HEK293 (cell line): ENCODE results near the gene WLS.

Source experiments
- CTCF ChIA-PET: fragments of 350-600 bp; formaldehyde crosslinking; extraction: SDS; loops from one replicate; lab custom pipeline; 2021; ENCODE audit warnings: antibody characterized with exemption; lab: Yijun Ruan, JAX
- POLR2A ChIA-PET: fragments of 300-600 bp; formaldehyde crosslinking; extraction: SDS; loops from one replicate; lab custom pipeline; 2020; ENCODE audit warnings: antibody characterized with exemption, inconsistent platforms; lab: Yijun Ruan, JAX
- H3K27ac ChIP-seq: fragments of 200-500 bp; sonication (Bioruptor generic); 2 replicates; pipeline ENCODE4 v1.5.1; 2014; ENCODE audit warnings: low read depth, low read length, control low read depth, inconsistent platforms; ENCODE audit errors: extremely low read depth
- H3K36me3 ChIP-seq, 2 experiments: fragments of 200-500 bp in 1 of 2; sonication (Bioruptor generic) in 1 of 2; 1 replicate in 1 of 2; 2 replicates in 1 of 2; pipeline ENCODE4 v1.5.1; 2014 to 2017; ENCODE audit warnings: inconsistent platforms in 2 of 2, low read length in 2 of 2; ENCODE audit not compliant: control insufficient read depth in 2 of 2, insufficient read depth in 1 of 2
- H3K4me1 ChIP-seq: fragments of 200-500 bp; sonication (Bioruptor generic); 2 replicates; pipeline ENCODE4 v1.5.1; 2014; ENCODE audit warnings: mild to moderate bottlenecking, low read length, inconsistent platforms; ENCODE audit not compliant: control insufficient read depth, insufficient read depth
- H3K4me3 ChIP-seq: 2 replicates; pipeline ENCODE4 v1.5.1; 2011; ENCODE audit warnings: low read depth, mild to moderate bottlenecking, control low read depth, low read length, moderate library complexity
- H3K9me3 ChIP-seq: fragments of 200-500 bp; sonication (Bioruptor generic); 2 replicates; pipeline ENCODE4 v1.5.1; 2014; ENCODE audit warnings: low read depth, low read length, inconsistent platforms; ENCODE audit not compliant: control insufficient read depth, insufficient read depth
- GLI4 ChIP-seq: fragments of 450-650 bp; formaldehyde crosslinking; IDR thresholded peaks from 2 replicates; pipeline ENCODE4 v1.5.1; 2016; ENCODE audit warnings: missing biosample characterization, missing genetic modification characterization
- HOXD13 ChIP-seq: sonication (generic); formaldehyde crosslinking; IDR thresholded peaks from 2 replicates; pipeline ENCODE4 v1.8.0; 2022; ENCODE audit warnings: missing genetic modification reagents, borderline replicate concordance
- PRDM6 ChIP-seq: fragments of 450-650 bp; formaldehyde crosslinking; IDR thresholded peaks from 2 replicates; pipeline ENCODE4 v1.5.1; 2017; ENCODE audit warnings: missing biosample characterization, missing genetic modification characterization
- SCRT1 ChIP-seq: fragments of 450-650 bp; formaldehyde crosslinking; IDR thresholded peaks from 2 replicates; pipeline ENCODE4 v1.5.1; 2016; ENCODE audit warnings: missing biosample characterization, missing genetic modification characterization, borderline replicate concordance
- SP7 ChIP-seq: fragments of 450-650 bp; formaldehyde crosslinking; IDR thresholded peaks from 2 replicates; pipeline ENCODE4 v1.5.1; 2016; ENCODE audit warnings: missing biosample characterization, missing genetic modification characterization
- TRIM28 ChIP-seq: IDR thresholded peaks from 2 replicates; pipeline ENCODE4 v1.6.1; 2011; ENCODE audit warnings: low read length, control low read depth, borderline replicate concordance
- ZNF155 ChIP-seq: fragments of 450-650 bp; formaldehyde crosslinking; IDR thresholded peaks from 2 replicates; pipeline ENCODE4 v1.5.1; 2016; ENCODE audit warnings: missing biosample characterization, missing genetic modification characterization
- ZNF169 ChIP-seq: fragments of 450-650 bp; formaldehyde crosslinking; IDR thresholded peaks from 2 replicates; pipeline ENCODE4 v1.5.1; 2016; ENCODE audit warnings: missing biosample characterization, missing genetic modification characterization
- ZNF2 ChIP-seq: fragments of 450-650 bp; formaldehyde crosslinking; IDR thresholded peaks from 2 replicates; pipeline ENCODE4 v1.5.1; 2016; ENCODE audit warnings: missing biosample characterization, missing genetic modification characterization
- ZNF335 ChIP-seq: fragments of 450-650 bp; formaldehyde crosslinking; conservative IDR thresholded peaks from 2 replicates; pipeline ENCODE4 v1.5.1; 2016; ENCODE audit warnings: missing biosample characterization, missing genetic modification characterization
- ZNF510 ChIP-seq: fragments of 450-650 bp; formaldehyde crosslinking; IDR thresholded peaks from 2 replicates; pipeline ENCODE4 v1.5.1; 2018; ENCODE audit warnings: mild to moderate bottlenecking, missing genetic modification characterization, missing biosample characterization; ENCODE audit not compliant: insufficient replicate concordance
- ZNF610 ChIP-seq: fragments of 450-650 bp; formaldehyde crosslinking; IDR thresholded peaks from 2 replicates; pipeline ENCODE4 v1.5.1; 2016; ENCODE audit warnings: missing biosample characterization, missing genetic modification characterization, borderline replicate concordance
- ZNF660 ChIP-seq: fragments of 450-650 bp; IDR thresholded peaks from 2 replicates; pipeline ENCODE4 v1.5.1; 2018; ENCODE audit warnings: missing biosample characterization, mild to moderate bottlenecking, missing genetic modification characterization
- ZNF791 ChIP-seq: fragments of 450-650 bp; formaldehyde crosslinking; IDR thresholded peaks from 2 replicates; pipeline ENCODE4 v1.5.1; 2016; ENCODE audit warnings: missing biosample characterization, missing genetic modification characterization
- TF ChIP-seq, protein P1 (sequence below): fragments of 450-650 bp; formaldehyde crosslinking; IDR thresholded peaks from 2 replicates; pipeline ENCODE4 v1.5.1; 2016; ENCODE audit warnings: missing biosample characterization, missing genetic modification characterization

WLS gene

GRCh38 chr1:68223687-68224086 is 8.6 kb downstream of the WLS start:
- ChIA-PET CTCF (interaction anchor here (0.6 to 1.8 kb wide), 2 partner anchors 98 to 103 kb away, joined by 3 to 6 read pairs; no protein-coding TSS in a partner anchor), POLR2A (interaction anchor here (0.6 kb wide), 1 partner anchor 9 kb away, joined by 3 read pairs; the partner anchor contains the start of gene WLS)
- Histone ChIP-seq H3K4me3 (no peak overlapping the region), H3K9me3 (no peaks in the 10 kb centered on the region), H3K4me1 (peaks cover 20% of the 10 kb centered on the region), H3K36me3 (peaks cover 0 to 3% of the 10 kb centered on the region in 2 experiments; a peak in 1 of 3 replicates), H3K27ac (no peak overlapping the region)
- TF ChIP-seq PRDM6 (tag by site-specific recombination), result peak; percentile 33; the same call in 1 of the 2 replicates
- no peak for TF ChIP-seq ZNF610 (tag by site-specific recombination)
- TF ChIP-seq SCRT1 (tag by site-specific recombination), result peak; percentile 48; the same call in 1 of the 2 replicates

DNA sequence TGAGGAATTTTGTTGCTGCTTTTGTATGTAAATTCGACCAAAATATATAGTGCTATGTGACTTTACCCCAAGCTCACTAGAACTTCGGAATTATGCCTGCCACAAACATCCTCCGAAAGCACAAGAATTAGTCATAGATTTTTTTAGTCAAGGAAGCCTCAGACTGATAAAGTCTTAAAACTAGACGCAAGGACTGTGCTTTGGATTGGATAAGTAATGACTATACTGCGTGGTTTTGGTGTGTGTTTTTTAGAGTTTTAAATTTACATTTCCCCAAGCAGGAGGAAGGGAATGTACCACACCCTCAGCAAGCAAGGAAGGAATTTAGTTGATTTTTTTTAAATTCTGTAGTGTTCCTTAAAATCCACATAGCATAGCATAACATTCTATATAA is 10.3 kb downstream of the WLS start:
- no peak for TF ChIP-seq ZNF169 (tag by site-specific recombination)
- no peak for TF ChIP-seq GLI4
- no peak for TF ChIP-seq ZNF155 (tag by site-specific recombination)
- no peak for TF ChIP-seq ZNF510 (tag by site-specific recombination)
- no peak for TF ChIP-seq ZNF791
- Histone ChIP-seq H3K36me3 (peaks cover 0 to under 1% of the 10 kb centered on the region in 2 experiments; a peak in 1 of 3 replicates), H3K4me1 (peaks cover 35% of the 10 kb centered on the region), H3K4me3 (no peak overlapping the region), H3K27ac (no peak overlapping the region), H3K9me3 (no peaks in the 10 kb centered on the region)
- CTCF ChIA-PET, result interaction anchor here (0.6 to 1.8 kb wide), 3 partner anchors 101 to 468 kb away, joined by 3 to 6 read pairs (median 4); no protein-coding TSS in a partner anchor
- POLR2A ChIA-PET, result interaction anchor here (6.3 kb wide), 1 partner anchor 10 kb away, joined by 57 read pairs; the partner anchor contains the start of gene WLS

DNA sequence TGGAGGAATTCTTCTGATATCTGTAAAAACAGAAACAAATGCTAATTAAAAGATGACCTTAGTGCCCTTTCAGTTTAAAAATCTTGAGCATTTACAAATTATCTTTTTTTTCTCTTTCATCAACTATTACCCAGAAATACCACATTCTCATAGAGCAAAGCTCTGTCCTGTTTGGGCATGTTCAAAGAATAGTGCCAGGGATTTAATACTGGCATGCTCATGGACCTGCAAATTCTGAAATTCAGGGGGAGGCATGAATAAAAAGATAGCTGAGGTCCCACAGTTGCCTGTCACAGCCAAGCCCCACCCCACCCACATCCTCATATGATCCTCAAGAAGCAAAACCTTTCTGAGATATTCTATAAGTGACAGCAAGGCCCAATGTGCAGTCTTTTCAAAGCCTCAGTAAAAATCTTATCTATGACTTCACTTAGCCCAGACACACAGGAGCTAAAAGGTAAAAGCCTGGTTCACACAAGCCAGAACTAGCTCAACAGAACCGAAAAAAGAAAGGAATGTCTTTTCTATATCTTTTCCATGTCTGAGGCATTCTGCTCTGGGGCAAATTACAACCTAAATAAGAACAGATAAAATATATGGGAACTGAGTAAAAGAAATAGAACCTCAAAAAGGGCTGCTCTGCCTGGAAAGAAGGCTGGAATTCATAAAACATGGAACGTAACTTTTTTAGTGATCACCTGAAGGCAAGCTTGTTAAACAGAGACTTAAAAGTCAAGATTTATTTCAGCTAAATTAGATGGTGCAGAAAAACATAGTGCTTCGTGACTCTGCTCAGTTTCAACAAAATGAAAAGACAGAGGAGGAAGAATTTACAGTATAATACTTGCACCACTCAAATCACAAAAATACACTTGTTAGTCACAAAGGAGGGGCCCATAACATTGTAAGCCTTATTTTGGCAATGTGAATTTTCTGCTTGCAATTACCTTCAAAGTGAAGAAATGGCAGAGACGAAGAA is 11.0 kb downstream of the WLS start:
- POLR2A ChIA-PET, result interaction anchor here (6.3 kb wide), 1 partner anchor 10 kb away, joined by 57 read pairs; the partner anchor contains the start of gene WLS
- no peaks in the 10 kb centered on the region for H3K9me3 ChIP-seq
- peaks cover 42% of the 10 kb centered on the region for H3K4me1 ChIP-seq
- H3K4me3 ChIP-seq, result no peak overlapping the region
- no peak overlapping the region; the same call in 1 of the 2 replicates for H3K27ac ChIP-seq
- no peaks in the 10 kb centered on the region for H3K36me3 ChIP-seq
- no peak for TF ChIP-seq ZNF660 (tag by site-specific recombination)
- no peak for TF ChIP-seq HOXD13
- TF ChIP-seq TRIM28, result peak; percentile 14; the same call in 1 of the 2 replicates
- TF ChIP-seq ZNF335 (tag by site-specific recombination), result peak; percentile 29; the same call in 1 of the 2 replicates
- peak; percentile 96 for TF ChIP-seq PRDM6 (tag by site-specific recombination)
- no peak for TF ChIP-seq ZNF2
- TF ChIP-seq SP7 (tag by site-specific recombination), result peak; percentile 41; the same call in 1 of the 2 replicates
- TF ChIP-seq, protein P1, sequence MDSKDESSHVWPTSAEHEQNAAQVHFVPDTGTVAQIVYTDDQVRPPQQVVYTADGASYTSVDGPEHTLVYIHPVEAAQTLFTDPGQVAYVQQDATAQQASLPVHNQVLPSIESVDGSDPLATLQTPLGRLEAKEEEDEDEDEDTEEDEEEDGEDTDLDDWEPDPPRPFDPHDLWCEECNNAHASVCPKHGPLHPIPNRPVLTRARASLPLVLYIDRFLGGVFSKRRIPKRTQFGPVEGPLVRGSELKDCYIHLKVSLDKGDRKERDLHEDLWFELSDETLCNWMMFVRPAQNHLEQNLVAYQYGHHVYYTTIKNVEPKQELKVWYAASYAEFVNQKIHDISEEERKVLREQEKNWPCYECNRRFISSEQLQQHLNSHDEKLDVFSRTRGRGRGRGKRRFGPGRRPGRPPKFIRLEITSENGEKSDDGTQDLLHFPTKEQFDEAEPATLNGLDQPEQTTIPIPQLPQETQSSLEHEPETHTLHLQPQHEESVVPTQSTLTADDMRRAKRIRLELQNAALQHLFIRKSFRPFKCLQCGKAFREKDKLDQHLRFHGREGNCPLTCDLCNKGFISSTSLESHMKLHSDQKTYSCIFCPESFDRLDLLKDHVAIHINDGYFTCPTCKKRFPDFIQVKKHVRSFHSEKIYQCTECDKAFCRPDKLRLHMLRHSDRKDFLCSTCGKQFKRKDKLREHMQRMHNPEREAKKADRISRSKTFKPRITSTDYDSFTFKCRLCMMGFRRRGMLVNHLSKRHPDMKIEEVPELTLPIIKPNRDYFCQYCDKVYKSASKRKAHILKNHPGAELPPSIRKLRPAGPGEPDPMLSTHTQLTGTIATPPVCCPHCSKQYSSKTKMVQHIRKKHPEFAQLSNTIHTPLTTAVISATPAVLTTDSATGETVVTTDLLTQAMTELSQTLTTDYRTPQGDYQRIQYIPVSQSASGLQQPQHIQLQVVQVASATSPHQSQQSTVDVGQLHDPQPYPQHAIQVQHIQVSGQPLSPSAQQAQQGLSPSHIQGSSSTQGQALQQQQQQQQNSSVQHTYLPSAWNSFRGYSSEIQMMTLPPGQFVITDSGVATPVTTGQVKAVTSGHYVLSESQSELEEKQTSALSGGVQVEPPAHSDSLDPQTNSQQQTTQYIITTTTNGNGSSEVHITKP (tag by site-specific recombination), result 0 out of 2 replicates have a peak, but pooled peaks have one; percentile 10
- CTCF ChIA-PET, result interaction anchor here (0.7 to 1.6 kb wide), 6 partner anchors 10 to 370 kb away, joined by 3 to 5 read pairs (median 3); no protein-coding TSS in a partner anchor
